Calu3 (cell line): ENCODE measurements around the gene PRR16. TPM values are rescaled to one million over a fixed set of nuclear protein-coding genes. Genes with fewer than 3 reads are reported as not detected.

Source experiments
- BruUV-seq: library from RNA; stranded (reverse); fragments of 400-500 nt; replicated peaks from 2 replicates; lab custom pipeline; 2021; lab: Mats Ljungman, UMichigan
- CTCF ChIA-PET: fragments of 300-600 bp; sonication (Branson Sonifier 250); formaldehyde crosslinking; loops from one replicate; lab custom pipeline; 2022; ENCODE audit warnings: antibody characterized with exemption; lab: Charles Lee
- DNase-seq: peaks from one replicate; pipeline ENCODE4 v3.0.0; 2022
- H3K27ac Mint-ChIP-seq: one replicate; pipeline ENCODE4 v1.8.0; 2022; ENCODE audit warnings: mixed read lengths; ENCODE audit not compliant: unreplicated experiment
- H3K27me3 Mint-ChIP-seq: one replicate; pipeline ENCODE4 v1.8.0; 2022; ENCODE audit warnings: mixed read lengths; ENCODE audit not compliant: unreplicated experiment
- H3K36me3 Mint-ChIP-seq: one replicate; pipeline ENCODE4 v1.8.0; 2022; ENCODE audit warnings: mild to moderate bottlenecking, moderate library complexity, mixed read lengths; ENCODE audit not compliant: insufficient read depth, unreplicated experiment
- H3K4me1 Mint-ChIP-seq: one replicate; pipeline ENCODE4 v1.8.0; 2022; ENCODE audit warnings: mild to moderate bottlenecking, low read depth, mixed read lengths; ENCODE audit not compliant: unreplicated experiment
- H3K4me3 Mint-ChIP-seq: one replicate; pipeline ENCODE4 v1.8.0; 2022; ENCODE audit warnings: mild to moderate bottlenecking, low read depth, moderate library complexity, mixed read lengths; ENCODE audit not compliant: unreplicated experiment
- H3K9me3 Mint-ChIP-seq: one replicate; pipeline ENCODE4 v1.8.0; 2022; ENCODE audit warnings: low read depth, mixed read lengths; ENCODE audit not compliant: unreplicated experiment
- intact Hi-C: fragments of 100-400 bp; cut with micrococcal nuclease; formaldehyde crosslinking; loops from one replicate; pipeline ENCODE4 v1.10.0; 2022; ENCODE audit not compliant: unreplicated experiment
- total RNA-seq: library from RNA; stranded (reverse); gene quantifications from 2 replicates; pipeline ENCODE4 v1.2.3, GENCODE V29; 2022
- TF ChIP-seq, protein P1 (sequence below): fragments of 200-600 bp; IDR thresholded peaks from one replicate; pipeline ENCODE4 v1.8.0; 2022; ENCODE audit warnings: antibody characterized with exemption; ENCODE audit not compliant: unreplicated experiment

The PRR16 gene
- total RNA-seq, 1 experiment from 2014 or later = 2.9 TPM

DNA sequence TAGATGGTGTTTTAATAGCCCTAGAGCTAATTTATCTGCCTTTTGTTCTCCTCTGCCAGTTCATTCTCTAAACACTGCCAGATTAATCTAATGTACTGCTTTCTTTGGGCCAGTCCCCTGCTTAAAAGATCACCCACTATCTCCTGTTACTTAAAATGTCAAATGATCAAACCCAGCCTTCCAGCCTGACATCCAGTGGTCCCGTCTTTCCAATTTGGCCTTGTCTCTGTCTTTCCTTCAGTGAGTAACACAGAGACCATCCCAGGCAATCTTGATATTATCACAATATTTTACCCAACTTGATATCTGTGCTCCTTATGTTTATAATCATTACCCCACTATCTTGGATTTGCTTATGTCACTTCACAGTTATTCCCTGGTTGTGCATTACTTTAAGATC lies 12.0 kb downstream of the PRR16 start:
- intact Hi-C loops = loop anchor here (10.0 kb wide), 2 partner anchors 1389 to 1469 kb away; no protein-coding TSS in a partner anchor
- H3K9me3 Mint-ChIP-seq = no peaks in the 10 kb centered on the region
- BruUV-seq = no TSS peak
- H3K4me1 Mint-ChIP-seq = peaks cover 16% of the 10 kb centered on the region
- CTCF ChIA-PET = no interaction called here
- H3K4me3 Mint-ChIP-seq = no peak overlapping the region
- no peaks in the 10 kb centered on the region for H3K27me3 Mint-ChIP-seq
- H3K27ac Mint-ChIP-seq = no peak overlapping the region
- TF ChIP-seq, protein P1, sequence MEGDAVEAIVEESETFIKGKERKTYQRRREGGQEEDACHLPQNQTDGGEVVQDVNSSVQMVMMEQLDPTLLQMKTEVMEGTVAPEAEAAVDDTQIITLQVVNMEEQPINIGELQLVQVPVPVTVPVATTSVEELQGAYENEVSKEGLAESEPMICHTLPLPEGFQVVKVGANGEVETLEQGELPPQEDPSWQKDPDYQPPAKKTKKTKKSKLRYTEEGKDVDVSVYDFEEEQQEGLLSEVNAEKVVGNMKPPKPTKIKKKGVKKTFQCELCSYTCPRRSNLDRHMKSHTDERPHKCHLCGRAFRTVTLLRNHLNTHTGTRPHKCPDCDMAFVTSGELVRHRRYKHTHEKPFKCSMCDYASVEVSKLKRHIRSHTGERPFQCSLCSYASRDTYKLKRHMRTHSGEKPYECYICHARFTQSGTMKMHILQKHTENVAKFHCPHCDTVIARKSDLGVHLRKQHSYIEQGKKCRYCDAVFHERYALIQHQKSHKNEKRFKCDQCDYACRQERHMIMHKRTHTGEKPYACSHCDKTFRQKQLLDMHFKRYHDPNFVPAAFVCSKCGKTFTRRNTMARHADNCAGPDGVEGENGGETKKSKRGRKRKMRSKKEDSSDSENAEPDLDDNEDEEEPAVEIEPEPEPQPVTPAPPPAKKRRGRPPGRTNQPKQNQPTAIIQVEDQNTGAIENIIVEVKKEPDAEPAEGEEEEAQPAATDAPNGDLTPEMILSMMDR = no peak
- DNase-seq = no peak
- H3K36me3 Mint-ChIP-seq = no peaks in the 10 kb centered on the region

DNA sequence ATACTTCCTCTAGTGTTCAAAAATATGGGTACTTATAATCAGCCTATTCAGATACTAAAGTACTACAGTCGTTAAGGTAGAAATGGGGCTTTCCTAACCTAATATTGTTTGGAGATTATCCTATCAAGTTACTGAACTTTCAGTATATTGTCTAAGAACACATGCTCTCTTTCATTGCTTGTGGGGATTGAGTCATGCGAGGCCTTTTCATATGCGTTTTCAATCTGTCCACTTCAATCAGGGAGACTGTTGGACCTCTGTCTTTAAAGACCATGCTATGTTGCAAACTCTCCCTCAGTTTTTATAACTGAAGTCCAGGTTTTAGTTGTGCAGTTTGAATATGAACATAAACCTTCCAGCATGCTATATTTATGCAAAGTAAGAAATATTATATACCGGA lies 15.0 kb downstream of the PRR16 start:
- DNase-seq = no peak
- Mint-ChIP-seq H3K36me3 (no peaks in the 10 kb centered on the region), H3K27ac (no peak overlapping the region), H3K9me3 (peaks cover 2% of the 10 kb centered on the region), H3K4me1 (peaks cover 16% of the 10 kb centered on the region), H3K27me3 (no peaks in the 10 kb centered on the region), H3K4me3 (no peak overlapping the region)
- CTCF ChIA-PET = no interaction called here
- intact Hi-C loops = loop anchor here (10.0 kb wide), 2 partner anchors 1386 to 1466 kb away; no protein-coding TSS in a partner anchor
- TF ChIP-seq, protein P1 = no peak
- no TSS peak for BruUV-seq

- no peak for DNase-seq
- Mint-ChIP-seq H3K4me1 (peaks cover 16% of the 10 kb centered on the region), H3K36me3 (no peaks in the 10 kb centered on the region), H3K27me3 (no peaks in the 10 kb centered on the region), H3K4me3 (no peak overlapping the region), H3K27ac (no peak overlapping the region), H3K9me3 (no peaks in the 10 kb centered on the region)
- intact Hi-C loops = no loop called here
- no TSS peak for BruUV-seq
- CTCF ChIA-PET = no interaction called here
- TF ChIP-seq, protein P1 = no peak
Measured at GRCh38 chr5:120499876-120500563, 35.9 kb downstream of the PRR16 start.

- CTCF ChIA-PET = interaction anchor here (0.7 to 1.1 kb wide), 2 partner anchors 9 to 428 kb away, joined by 3 read pairs; no protein-coding TSS in a partner anchor
- no peaks in the 10 kb centered on the region for H3K9me3 Mint-ChIP-seq
- H3K27ac Mint-ChIP-seq = no peak overlapping the region
- H3K27me3 Mint-ChIP-seq = no peaks in the 10 kb centered on the region
- H3K36me3 Mint-ChIP-seq = no peaks in the 10 kb centered on the region
- H3K4me1 Mint-ChIP-seq = peaks cover 16% of the 10 kb centered on the region
- intact Hi-C loops = no loop called here
- DNase-seq = no peak
- H3K4me3 Mint-ChIP-seq = no peak overlapping the region
- no TSS peak for BruUV-seq
- TF ChIP-seq, protein P1 = no peak
Measured at GRCh38 chr5:120502531-120502930, 38.4 kb downstream of the PRR16 start.
